GM12878 (cell line): ENCODE measurements around the gene TRAF7.
"Not testable (repeated sequence)": the region's sequence is repeated elsewhere in the genome, so short reads cannot be mapped to it uniquely, and the experiment has no call there.

Experiments
- CBX5 ChIP-seq: sonication (generic); IDR thresholded peaks from 2 replicates; pipeline ENCODE4 v1.6.1; 2016; ENCODE audit warnings: low read depth, moderate library complexity, mild to moderate bottlenecking, inconsistent platforms
- CHD2 ChIP-seq: IDR thresholded peaks from 2 replicates; pipeline ENCODE4 v1.6.1; 2011; ENCODE audit warnings: low read depth, low read length, improper control_type of control experiment, borderline replicate concordance
- FOXM1 ChIP-seq: IDR thresholded peaks from 2 replicates; pipeline ENCODE4 v1.6.1; 2012; ENCODE audit warnings: low read depth, mild to moderate bottlenecking, inconsistent platforms, low read length, moderate library complexity
- HDAC2 ChIP-seq: fragments of 200-600 bp; sonication (generic); IDR thresholded peaks from 2 replicates; pipeline ENCODE4 v1.6.1; 2017
- NBN ChIP-seq: fragments of 450-650 bp; IDR thresholded peaks from 2 replicates; pipeline ENCODE4 v1.6.1; 2016
- NRF1 ChIP-seq: conservative IDR thresholded peaks from 2 replicates; pipeline ENCODE4 v1.6.1; 2011; ENCODE audit warnings: mild to moderate bottlenecking, low read depth, low read length, improper control_type of control experiment
- TCF12 ChIP-seq: IDR thresholded peaks from 2 replicates; pipeline ENCODE4 v1.6.1; 2011; ENCODE audit warnings: low read depth, mild to moderate bottlenecking, low read length
- TF ChIP-seq, protein P1 (sequence below): IDR thresholded peaks from 2 replicates; pipeline ENCODE4 v1.6.1; 2011; ENCODE audit warnings: borderline replicate concordance, low read depth, mild to moderate bottlenecking, moderate library complexity, mixed read lengths, low read length; ENCODE audit not compliant: insufficient read depth; ENCODE audit errors: extremely low read length
- TF ChIP-seq, protein P2 (sequence below), 3 experiments: IDR thresholded peaks in 2 of 3; conservative IDR thresholded peaks in 1 of 3; 2 replicates each; pipeline ENCODE4 v1.5.1; 2011; ENCODE audit warnings: low read depth in 3 of 3, low read length in 3 of 3, mild to moderate bottlenecking in 3 of 3, control low read depth in 2 of 3, moderate library complexity in 2 of 3, inconsistent platforms in 1 of 3, mixed read lengths in 1 of 3; ENCODE audit not compliant: control insufficient read depth in 2 of 3, insufficient read depth in 1 of 3; ENCODE audit errors: extremely low read depth in 1 of 3
- TF ChIP-seq, protein P3 (sequence below): IDR thresholded peaks from 2 replicates; pipeline ENCODE4 v1.6.1; 2011; ENCODE audit warnings: low read depth, low read length, improper control_type of control experiment, borderline replicate concordance

DNA sequence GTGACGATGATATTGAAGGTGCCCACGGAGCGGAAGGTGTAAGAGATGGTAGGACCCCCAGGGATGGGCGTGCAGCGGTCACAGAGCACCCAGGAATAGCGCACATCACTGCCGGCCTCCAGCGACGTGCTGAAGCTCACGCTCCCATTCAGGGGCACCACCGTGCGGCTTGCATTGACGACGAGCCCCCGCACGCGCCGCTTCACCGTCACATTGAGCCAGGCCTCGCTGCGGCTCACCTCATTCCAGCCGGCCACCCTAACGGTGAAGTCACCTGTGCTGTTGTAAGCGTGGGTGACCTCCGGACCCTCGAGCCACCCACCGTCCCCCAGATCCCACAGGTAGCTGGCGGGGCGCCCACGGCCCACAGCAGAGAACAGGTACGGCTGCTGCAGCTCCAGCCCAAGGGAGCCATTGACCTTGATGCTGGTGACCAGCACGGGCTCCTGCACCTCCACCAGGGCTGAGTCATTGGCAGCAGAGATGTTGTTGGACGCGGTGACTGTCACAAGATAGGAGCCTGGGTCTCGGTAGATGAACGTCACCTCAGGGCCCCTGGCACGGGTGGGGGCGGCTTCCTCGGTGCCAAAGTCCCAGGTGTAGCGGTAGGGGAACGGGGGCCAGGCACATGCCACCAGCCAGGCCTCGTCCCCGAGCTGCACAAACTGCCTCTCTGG, 45.1 kb upstream of the TRAF7 start:
- TF ChIP-seq, protein P1, sequence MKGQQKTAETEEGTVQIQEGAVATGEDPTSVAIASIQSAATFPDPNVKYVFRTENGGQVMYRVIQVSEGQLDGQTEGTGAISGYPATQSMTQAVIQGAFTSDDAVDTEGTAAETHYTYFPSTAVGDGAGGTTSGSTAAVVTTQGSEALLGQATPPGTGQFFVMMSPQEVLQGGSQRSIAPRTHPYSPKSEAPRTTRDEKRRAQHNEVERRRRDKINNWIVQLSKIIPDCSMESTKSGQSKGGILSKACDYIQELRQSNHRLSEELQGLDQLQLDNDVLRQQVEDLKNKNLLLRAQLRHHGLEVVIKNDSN = not testable (repeated sequence)
- TF ChIP-seq, protein P2, sequence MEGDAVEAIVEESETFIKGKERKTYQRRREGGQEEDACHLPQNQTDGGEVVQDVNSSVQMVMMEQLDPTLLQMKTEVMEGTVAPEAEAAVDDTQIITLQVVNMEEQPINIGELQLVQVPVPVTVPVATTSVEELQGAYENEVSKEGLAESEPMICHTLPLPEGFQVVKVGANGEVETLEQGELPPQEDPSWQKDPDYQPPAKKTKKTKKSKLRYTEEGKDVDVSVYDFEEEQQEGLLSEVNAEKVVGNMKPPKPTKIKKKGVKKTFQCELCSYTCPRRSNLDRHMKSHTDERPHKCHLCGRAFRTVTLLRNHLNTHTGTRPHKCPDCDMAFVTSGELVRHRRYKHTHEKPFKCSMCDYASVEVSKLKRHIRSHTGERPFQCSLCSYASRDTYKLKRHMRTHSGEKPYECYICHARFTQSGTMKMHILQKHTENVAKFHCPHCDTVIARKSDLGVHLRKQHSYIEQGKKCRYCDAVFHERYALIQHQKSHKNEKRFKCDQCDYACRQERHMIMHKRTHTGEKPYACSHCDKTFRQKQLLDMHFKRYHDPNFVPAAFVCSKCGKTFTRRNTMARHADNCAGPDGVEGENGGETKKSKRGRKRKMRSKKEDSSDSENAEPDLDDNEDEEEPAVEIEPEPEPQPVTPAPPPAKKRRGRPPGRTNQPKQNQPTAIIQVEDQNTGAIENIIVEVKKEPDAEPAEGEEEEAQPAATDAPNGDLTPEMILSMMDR (IDR thresholded peaks at IDR 0.05 in 2 of 3, conservative IDR thresholded peaks at IDR 0.05 in 1 of 3; ENCODE audit: control insufficient read depth in 2 of 3, extremely low read depth in 1 of 3, insufficient read depth in 1 of 3, low read depth in 3 of 3, low read length in 3 of 3) = not testable (repeated sequence)
- TF ChIP-seq, protein P3, sequence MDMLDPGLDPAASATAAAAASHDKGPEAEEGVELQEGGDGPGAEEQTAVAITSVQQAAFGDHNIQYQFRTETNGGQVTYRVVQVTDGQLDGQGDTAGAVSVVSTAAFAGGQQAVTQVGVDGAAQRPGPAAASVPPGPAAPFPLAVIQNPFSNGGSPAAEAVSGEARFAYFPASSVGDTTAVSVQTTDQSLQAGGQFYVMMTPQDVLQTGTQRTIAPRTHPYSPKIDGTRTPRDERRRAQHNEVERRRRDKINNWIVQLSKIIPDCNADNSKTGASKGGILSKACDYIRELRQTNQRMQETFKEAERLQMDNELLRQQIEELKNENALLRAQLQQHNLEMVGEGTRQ = not testable (repeated sequence)
- TF ChIP-seq CBX5, HDAC2, NBN, TCF12, NRF1, CHD2, FOXM1: not testable (repeated sequence)
